IMR-90 (cell line): ENCODE results near the gene CRB1.

ENCODE experiments used
- MAFK ChIP-seq: IDR thresholded peaks from 2 replicates; pipeline ENCODE4 v1.6.1; 2012; ENCODE audit warnings: low read depth, low read length, improper control_type of control experiment
- RCOR1 ChIP-seq: IDR thresholded peaks from 2 replicates; pipeline ENCODE4 v1.6.1; 2012; ENCODE audit warnings: mild to moderate bottlenecking, low read length, improper control_type of control experiment; ENCODE audit not compliant: insufficient replicate concordance
- RFX5 ChIP-seq: IDR thresholded peaks from 2 replicates; pipeline ENCODE4 v1.8.0; 2012; ENCODE audit warnings: low read depth, mild to moderate bottlenecking, low read length, moderate library complexity
- SMC3 ChIP-seq: fragments of 150-350 bp; IDR thresholded peaks from 2 replicates; pipeline ENCODE4 v1.6.1; 2016; ENCODE audit warnings: low read depth, mild to moderate bottlenecking, antibody characterized with exemption, low read length, moderate library complexity
- TF ChIP-seq, protein P1 (sequence below): conservative IDR thresholded peaks from 2 replicates; pipeline ENCODE4 v1.5.1; 2012; ENCODE audit warnings: mild to moderate bottlenecking, low read depth, low read length, improper control_type of control experiment

DNA sequence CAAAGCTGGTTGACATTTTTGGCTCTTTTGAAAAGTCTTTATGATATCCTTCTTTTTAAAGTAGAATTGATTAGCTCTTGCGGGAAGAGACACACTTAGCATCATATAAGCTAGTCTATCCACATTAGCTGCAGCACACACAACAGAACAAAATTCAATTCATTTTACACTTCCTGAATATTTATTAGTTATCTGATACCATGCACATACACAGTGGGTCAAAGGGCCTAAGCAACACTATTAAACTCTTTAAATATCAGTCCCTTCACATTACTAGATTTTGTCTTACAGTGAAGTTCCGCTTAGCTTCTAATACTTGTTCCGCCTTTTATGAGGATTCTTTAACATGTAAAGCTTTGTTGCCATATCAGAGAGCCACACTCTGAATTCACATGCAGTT, 169.5 kb downstream of the CRB1 start:
- TF ChIP-seq, protein P1, sequence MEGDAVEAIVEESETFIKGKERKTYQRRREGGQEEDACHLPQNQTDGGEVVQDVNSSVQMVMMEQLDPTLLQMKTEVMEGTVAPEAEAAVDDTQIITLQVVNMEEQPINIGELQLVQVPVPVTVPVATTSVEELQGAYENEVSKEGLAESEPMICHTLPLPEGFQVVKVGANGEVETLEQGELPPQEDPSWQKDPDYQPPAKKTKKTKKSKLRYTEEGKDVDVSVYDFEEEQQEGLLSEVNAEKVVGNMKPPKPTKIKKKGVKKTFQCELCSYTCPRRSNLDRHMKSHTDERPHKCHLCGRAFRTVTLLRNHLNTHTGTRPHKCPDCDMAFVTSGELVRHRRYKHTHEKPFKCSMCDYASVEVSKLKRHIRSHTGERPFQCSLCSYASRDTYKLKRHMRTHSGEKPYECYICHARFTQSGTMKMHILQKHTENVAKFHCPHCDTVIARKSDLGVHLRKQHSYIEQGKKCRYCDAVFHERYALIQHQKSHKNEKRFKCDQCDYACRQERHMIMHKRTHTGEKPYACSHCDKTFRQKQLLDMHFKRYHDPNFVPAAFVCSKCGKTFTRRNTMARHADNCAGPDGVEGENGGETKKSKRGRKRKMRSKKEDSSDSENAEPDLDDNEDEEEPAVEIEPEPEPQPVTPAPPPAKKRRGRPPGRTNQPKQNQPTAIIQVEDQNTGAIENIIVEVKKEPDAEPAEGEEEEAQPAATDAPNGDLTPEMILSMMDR = no peak
- TF ChIP-seq RFX5 = no peak
- TF ChIP-seq MAFK = no peak
- no peak for TF ChIP-seq RCOR1
- TF ChIP-seq SMC3 = no peak
